ENCODE measurements around the gene NSMF.
"Not testable (repeated sequence)": the region's sequence is repeated elsewhere in the genome, so short reads cannot be mapped to it uniquely, and the experiment has no call there.

NSMF gene

GRCh38 chr9:137459601-137460362, 648 bp upstream of the NSMF start:
- no peak for DNase-seq

DNA sequence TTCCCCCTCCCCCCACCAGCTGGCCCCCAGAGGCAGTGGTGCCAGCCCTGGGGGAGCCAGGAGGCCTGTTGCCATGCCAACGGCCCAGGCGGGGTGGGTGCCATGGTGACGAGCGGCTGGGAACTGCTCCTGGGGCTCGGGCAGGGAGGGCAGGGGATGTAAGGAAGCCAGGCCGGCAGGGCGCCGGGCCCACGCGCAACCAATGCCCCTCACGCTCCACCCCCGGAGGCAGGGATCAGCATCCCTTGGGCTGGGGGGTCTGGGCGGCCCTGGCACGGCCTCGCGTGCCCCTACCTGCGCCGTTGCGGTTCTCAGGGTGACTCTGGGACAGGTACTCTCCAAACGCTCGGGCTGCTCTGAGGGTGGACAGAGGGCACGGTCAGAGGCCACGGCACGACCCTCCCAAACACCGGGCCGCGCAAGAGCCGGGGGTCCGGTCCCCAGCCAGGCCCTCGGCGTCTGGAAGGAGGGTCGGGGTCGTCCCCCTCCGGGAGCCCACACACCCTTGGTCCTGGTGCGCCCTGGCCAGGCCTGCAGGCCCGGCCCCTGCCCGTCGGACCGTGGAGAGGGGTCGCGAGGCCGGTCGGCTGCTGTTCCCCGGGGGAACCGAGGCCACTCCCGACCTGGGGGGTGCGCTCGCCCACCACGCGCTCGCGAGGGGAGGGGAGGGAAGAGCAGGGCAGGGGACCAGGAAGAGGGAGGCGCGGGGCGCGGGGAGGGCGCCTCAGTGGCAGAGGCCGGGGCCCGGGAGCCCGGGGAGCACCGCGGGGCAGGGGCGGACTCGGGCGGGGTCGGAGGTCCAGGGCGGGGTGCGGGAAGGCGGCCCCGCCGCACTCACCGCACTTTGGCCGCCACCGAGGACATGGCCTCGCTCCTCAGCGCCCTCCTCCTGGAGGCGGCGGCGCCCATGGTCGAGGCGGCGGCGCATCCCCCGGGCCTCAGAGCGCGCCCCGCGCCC, 661 bp downstream of the NSMF start:
- DNase-seq, result peak in 45 of 56 donors; percentile 23 to 87 (median 66)

DNA sequence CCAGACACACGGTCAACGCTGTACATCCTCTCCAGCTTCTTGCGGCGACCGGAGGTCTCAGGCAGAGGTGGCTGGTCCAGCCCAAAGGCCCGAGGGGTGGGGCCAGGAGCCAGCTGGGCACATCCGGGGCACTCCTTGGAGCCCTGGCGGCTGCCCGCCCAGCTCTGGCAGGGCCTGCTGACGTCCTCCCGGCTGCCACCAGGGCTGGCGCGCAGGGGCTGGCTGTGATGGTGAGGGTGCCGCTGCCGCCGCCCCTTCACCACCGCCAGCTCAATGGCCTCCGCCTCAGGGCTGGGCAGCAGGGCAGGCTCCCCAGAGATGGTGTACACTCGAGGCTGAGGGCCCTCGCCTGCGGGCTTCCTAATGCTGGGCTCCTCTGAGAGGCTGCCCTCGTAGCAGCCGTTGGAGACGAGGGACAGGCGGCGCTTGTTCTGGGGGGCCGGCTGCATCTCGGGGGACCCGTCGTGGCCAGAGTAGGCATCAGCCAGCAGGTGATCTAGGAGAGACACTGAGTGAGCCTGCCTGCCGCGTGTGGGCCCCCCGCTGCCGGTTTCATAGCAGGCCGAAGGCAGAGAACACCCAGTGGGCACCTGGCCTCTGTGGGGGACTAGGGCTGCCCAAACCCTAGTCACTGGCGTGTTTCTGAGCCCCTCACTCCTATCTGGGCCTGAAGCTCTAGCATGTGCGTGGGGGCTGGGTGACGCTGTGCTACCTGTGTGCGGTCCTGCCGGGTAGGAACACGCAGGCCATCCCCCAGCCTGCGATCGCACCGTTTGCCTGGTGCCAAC, 1.5 kb downstream of the NSMF start:
- peak in 12 of 56 donors; percentile 14 to 63 (median 38) for DNase-seq

DNA sequence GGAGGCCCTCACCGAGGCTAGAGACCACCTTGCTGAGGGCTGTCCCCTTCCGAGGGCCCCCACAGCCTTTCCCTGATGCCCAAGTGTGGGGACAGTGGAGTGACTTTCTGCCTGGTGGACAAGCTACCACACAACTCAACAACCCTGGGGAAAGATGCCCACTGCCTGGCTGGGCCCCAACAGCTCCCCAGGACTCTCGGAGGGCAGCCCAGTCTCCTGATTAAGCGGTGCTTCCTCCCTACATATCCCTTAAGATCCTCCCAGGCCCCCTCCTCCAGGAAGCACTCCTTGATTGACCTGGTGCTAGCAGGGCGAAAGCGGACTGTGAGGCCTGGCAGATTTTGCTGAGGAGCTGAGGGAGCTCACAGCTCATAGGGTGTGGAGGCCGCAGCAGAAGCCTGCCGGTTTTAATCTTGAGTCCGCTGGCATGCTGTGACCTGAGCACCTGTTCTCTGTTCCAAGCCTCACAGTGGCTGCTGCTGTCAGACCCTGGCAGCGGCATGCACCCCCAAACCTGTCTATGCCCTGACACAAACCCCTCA, 2.2 kb downstream of the NSMF start:
- DNase-seq, result no peak

DNA sequence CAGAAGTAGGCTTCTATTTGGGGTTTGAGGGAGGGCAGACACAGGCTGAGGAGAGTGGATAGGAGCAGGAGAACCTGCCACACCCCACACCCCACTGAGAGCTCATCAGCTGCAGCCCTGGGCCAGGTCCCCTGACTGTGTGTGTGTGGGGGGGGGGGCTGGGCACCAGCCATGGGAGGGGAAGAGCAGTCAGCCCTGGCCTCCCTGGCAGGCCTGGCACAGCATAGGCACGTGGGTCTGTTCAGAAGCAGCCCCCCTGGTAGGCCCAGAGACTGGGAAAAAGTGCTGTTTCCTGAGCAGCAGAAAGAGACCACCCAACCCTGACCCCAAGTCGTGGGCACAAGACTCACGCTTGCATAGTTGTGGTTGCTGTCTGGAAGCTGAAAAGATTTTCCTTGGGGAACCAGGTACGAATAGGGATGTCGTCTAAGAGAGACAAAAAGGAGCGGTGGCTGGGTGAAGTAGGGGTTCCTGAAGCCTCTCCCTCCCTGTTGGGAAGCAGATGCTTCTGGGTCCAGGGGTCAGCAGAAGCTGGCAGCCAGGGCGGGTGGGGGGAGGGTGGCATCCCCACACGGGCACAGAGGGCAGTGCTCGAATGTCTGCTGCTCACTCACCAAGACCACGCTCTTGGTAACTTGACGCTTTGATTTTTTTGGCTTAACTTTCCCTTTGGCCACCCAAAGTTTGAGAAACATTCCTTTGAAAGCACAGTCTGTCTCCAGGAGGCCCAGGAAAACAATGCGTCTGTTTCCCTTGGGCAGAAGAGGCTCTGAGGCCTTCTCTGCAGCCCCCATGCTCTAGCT, 2.9 kb downstream of the NSMF start:
- no peak for DNase-seq

DNA sequence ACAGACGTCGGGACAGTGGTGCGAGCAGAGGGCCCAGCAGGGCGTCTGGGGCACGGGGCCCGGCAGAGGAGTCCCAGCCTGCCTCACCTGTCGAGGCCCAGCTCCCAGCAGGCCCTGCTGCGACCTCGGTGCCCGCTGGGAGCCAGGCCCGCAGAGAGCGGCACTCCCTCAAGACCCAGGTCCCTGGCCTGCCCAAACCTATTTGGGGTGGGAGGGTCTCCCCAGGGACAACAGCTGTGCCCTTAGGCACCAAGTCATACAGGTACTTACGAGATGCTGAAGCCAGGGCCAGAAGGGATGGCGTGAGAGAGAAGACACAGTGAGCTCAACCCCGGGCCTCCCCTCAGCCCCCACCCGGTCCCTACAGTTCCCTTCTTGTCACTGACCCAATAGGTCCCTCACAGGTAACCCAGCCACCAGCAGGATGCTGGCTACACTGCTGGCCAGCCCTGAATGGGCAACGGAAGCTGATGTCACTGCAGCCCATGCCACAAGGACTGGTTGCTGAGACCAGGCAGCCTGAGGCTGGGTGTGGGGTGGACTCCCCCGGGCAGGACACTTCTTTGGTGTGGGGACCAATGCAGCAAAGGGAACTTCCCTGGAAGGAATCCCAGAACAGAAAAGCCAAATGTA, 3.7 kb downstream of the NSMF start:
- DNase-seq, result no peak

DNA sequence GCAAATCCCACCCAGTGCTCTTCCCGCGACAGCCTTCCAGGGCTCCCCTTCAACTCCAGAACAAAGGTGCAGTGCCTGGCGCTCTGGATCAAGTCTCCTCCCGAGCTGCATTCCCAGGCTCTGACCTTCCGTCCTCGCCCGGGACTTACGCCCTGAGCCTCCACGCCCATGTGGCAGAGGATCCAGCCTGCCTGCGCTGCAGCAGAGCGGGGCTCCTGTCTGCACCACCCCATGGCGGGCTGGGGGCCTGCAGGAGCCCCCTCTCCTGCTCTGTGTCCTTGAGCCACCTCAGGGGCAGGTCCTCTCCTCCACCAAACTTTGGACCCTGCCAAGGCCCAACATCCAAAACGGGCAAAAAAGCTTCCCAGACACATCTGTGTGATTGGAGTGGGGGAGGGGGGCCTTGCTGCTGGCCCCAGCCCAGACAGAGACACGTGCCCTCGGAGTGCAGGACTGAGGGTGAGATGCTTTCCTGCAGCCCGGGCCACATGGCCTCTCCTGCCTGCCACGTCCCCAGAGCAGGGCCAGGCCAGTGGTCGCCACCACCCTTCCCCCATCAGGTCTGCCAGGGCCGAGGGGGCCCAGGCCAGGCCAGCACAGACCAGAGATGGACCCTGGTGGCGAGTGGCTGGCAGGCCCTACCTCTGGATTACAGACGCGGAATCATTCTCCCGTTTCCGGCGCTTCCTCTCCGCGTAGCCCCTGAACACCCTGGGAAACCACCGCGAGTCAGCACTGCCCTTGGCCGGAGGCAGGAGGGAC, 4.4 kb downstream of the NSMF start:
- DNase-seq, result no peak

DNA sequence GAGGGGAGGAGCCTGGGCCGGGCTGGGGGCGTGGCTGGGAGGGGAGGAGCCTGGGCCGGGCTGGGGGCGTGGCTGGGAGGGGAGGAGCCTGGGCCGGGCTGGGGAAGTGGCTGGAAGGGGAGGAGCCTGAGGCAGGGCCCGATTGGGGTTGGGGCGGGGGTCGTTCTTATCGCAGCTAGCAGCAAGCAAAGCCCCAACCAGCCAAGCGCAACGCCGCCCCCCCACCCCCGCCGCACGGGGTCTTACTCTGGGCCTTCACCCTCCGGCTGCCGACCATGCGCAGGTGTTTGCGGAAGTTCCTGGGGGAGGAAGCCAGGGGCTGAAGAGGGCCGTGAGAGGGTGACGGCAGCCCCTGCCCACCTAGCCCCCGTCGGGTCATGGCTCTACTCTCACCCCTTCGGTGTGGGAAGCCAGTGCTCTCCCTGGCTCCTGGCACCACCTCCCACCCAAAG, 5.0 kb downstream of the NSMF start:
- peak in 6 of 56 donors; percentile 18 to 71 (median 52) for DNase-seq

GRCh38 chr9:137453643-137454081, 5.5 kb downstream of the NSMF start:
- peak in 17 of 56 donors; percentile 5 to 76 (median 46) for DNase-seq

DNA sequence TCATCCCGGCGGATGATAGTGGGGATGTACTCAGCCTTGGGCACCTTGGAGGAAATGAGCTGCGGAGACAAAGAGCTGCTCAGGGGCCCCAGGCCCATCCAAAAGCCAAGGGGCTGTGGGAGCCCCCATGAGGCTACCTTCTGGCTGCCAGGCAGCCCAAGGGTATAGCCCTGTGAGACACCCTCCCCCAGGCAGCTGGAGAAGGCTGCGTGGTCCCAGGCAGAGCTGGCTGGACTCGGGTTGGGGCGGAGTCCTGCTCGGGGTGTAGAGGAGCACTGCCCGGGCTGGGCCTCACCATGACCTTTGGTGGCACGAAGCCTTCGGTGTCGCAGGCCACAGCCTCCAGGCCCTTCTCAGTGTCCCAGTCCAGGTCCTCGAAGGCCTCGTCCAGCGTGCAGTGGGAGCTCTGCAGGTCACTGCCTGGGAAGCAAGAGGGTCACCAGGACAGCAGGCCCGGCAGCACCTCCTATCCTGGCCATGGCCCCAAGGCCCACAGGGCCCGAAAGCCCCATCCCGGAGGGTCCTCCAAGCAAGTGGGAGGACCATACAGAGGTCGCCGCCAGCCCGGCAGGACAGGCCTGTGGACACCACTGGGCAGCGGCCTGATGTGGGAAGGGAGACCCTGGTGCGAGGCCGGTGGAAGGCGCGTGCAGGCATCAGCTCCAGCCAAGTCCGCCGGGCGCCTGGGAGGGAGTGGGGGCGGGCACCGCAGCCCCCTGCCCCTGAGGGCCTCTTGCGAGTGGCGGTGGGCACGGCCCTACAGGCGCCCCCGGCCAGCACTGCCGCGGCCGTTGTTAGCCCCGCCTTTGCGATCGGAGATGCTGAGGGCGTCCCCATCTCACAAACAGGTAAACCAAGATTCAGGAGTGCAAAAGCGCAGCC, 6.1 kb downstream of the NSMF start:
- DNase-seq, result no peak

DNA sequence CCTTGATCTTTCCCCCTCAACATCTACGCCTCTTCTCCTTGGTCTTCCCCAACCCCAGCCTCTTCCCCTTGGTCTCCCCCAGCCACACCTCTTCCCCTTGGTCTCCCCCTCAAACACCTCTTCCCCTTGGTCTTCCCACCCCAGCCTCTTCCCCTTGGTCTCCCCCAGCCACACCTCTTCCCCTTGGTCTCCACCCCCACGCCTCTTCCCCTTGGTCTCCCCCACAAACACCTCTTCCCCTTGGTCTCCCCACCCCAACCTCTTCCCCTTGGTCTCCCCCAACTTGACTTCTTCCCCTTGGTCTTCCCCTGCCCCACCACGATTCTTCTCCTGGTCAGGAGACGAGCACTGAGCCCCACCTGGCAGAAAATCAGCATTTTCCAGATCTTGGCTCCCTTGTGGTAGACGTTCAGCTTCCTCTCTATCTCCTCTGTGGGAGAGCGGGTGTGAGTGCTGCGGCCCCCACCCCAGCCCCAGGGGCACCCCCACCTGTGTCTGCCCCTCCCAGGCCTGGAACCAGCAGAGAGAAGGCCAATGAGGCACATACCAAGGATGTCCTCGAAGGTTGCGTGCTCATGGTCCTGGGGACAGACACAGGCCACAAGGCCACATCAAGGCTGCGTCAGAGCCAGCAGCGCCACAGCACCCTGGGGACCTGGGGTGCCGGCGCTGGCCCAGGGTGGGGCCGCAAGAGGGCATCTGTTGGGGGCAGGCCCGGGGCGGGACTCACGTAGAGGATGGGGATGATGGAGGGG, 7.0 kb downstream of the NSMF start:
- DNase-seq, result no peak

- DNase-seq, result not testable (repeated sequence)
Measured at GRCh38 chr9:137451264-137452005, 7.7 kb downstream of the NSMF start.

DNA sequence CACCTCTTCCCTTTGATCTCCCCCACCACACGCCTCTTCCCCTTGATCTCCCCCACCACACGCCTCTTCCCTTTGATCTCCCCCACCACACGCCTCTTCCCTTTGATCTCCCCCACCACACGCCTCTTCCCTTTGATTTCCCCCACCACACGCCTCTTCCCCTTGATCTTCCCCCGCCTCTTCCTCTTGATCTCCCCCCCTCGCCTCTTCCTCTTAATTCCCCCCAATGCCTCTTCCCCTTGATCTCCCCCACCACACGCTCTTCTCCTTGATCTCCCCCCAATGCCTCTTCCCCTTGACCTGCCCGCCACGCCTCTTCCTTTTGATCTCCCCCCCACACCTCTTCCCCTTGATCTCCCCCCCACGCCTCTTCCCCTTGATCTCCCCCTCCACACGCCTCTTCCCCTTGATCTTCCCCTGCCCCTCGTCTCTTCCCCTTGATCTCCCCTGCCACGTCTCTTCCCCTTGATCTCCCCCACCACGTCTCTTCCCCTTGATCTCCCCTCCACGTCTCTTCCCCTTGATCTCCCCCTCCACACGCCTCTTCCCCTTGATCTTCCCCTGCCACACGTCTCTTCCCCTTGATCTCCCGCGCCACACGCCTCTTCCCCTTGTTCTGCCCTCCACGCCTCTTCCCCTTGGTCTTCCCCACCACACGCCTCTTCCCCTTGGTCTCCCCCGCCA, 8.5 kb downstream of the NSMF start:
- not testable (repeated sequence) for DNase-seq

- no peak for DNase-seq
Measured at GRCh38 chr9:137449931-137450538, 9.1 kb downstream of the NSMF start.

All from amygdala (tissue), 56 donors.